Activated CD8-positive, alpha-beta memory T cell treated with anti-CD3 and anti-CD28 coated beads for 24 hours (primary cell): ENCODE measurements around the gene CACNG6.
"Not testable (repeated sequence)": the region's sequence is repeated elsewhere in the genome, so short reads cannot be mapped to it uniquely, and the experiment has no call there.

ENCODE experiments used
- DNase-seq: peaks from one replicate; pipeline ENCODE4 v3.0.0-alpha.2; 2020

The CACNG6 gene

DNA sequence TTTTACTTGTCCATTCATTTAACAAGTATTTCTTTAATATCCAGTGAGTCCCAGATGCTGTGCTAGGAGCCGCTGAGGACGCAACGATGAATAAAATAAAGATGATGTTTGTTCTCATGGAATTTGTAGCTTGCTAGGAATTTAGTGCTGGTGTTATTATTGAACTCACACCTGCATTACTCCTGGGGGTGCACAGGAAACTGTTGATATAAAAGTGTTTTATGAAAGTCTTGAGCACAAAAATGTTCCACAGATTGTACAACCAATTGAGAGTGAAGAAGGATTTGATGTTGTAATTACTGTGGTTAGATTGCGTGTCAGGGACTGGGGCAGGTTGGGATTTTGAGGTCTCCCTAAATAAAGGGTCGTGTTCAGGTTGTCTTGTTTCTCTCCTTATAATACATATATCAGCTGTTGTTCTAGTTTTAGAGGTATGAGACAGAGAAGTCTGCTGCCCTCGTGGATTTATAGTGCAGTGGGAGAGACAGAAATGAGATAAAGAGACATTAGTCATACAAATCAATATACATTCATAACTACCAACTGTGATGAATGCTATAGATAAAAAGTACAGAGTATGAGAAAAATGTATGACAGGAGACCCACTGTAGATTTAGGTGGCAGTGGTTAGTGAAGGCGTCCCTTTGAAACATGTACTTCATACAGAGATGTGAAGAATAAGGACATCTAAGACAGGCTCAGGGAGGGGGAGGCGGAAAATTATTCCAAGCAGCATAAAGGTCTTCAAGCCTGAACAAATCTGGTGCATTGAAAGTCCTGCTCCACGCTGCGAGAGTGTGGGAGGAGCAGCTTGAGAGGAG, 11.3 kb downstream of the CACNG6 start:
- DNase-seq: no peak

- DNase-seq: no peak
Observed at GRCh38 chr19:54009440-54009839, 18.0 kb downstream of the CACNG6 start.

DNA sequence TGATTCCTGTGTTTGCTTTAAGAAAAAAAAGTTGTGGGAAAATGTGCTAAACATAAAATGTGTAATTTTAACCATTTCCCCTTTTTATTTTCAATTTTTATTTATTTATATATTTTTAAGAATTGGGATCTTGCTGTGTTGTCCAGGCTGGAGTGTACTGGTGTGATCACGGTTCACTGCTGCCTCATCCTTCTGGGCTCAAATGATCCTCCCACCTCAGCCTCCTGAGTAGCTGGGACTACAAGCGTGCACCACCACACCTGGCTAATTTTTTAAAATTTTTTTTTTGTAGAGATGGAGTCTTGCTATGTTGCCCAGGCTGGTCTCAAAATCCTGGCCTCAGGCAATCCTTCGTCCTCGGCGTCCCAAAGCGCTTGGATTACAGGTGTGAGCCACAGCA, 19.0 kb downstream of the CACNG6 start:
- no peak for DNase-seq

DNA sequence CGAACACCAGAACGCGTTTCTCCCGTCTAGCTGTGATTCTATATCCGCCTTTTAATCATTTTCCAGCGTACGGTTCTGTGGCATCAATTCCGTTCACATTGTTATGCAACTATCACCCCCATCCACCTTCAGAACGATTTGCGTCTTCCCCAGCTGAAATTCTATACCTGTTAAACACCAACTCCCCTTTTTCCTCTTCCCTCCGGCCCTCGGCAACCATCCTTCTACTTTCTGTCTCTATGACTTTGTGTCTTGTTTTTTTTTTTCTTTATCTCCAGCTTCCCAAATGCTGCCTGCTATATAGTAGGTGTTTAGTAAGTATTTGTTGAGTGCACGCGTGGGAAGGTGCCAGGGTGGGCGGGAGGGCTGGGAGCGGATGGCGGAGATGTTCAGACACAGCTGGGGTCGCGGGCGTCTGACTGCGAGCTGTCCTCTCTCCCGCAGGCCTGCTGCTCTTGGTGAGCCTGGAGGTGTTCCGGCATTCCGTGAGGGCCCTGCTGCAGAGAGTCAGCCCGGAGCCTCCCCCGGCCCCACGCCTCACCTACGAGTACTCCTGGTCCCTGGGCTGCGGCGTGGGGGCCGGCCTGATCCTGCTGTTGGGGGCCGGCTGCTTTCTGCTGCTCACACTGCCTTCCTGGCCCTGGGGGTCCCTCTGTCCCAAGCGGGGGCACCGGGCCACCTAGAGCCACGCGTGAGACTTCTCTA, 20.2 kb downstream of the CACNG6 start:
- DNase-seq: no peak

GRCh38 chr19:54013866-54014265, 22.4 kb downstream of the CACNG6 start:
- DNase-seq: no peak

DNA sequence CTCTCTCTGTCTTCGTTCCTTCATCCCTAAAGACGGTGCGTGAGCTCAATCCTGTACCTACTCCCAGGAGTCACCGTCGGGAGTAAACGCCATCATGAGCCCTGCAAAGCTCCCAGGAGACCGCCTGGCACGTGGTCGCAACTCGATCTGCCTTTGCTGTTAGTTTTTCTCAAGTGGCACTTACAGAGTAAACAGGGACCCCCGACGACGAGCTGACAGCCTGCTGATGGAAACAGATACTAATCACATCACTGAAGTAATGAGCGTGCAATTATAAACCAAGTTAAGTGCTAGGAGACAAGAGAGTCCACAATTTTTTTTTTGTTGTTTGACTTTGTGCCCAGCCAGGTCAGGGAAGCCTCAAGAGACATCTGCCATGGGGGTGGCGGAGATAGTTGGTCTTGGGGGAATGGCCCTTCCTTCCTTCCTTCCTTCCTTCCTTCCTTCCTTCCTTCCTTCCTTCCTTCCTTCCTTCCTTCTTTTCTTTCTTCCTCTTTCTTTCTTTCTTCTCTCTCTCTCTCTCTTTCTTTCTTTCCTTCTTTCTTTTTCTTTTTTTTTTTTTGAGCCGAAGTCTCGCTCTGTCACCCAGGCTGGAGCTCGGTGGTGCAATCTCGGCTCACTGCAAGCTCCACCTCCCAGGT, 23.6 kb downstream of the CACNG6 start:
- DNase-seq: no peak

DNA sequence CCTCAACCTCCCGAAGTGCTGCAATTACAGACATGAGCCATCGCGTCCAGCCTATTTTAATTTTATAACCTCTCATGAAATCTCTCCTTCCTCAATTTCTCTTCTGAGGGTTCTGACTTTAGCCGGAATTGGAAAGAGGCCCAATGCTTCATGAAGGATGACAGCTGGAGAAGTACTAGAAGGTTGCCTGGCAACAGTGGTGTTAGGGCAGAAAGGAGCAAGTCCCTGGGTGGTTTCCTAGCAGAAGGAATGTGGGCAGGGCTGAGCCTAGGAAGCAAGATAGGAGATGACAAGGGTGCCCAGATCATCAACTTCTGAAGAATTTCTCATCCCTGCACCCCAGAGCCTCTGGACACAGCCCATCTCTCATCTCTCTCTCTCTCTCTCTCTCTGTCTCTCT, 25.8 kb downstream of the CACNG6 start:
- DNase-seq: no peak

- no peak for DNase-seq
Observed at GRCh38 chr19:54021363-54021762, 29.9 kb downstream of the CACNG6 start.

DNA sequence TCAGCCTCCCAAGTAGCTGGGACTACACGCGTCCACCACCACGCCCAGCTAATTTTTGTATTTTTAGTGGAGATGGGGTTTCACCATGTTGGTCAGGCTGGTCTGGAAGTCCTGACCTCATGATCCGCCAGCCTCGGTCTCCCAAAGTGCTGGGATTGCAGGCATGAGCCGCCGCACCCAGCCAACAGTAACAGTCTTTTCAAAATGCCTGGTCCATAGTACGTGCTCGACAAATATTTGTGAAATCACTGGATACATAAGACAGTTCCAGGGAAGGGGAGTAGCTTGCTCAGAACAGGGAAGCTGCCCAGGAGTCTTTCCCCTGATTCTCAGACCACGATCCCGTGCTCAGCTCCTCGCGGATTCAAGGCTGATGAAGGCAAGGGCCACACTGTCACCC, 30.5 kb downstream of the CACNG6 start:
- no peak for DNase-seq

GRCh38 chr19:54023191-54023590, 31.8 kb downstream of the CACNG6 start:
- no peak for DNase-seq

DNA sequence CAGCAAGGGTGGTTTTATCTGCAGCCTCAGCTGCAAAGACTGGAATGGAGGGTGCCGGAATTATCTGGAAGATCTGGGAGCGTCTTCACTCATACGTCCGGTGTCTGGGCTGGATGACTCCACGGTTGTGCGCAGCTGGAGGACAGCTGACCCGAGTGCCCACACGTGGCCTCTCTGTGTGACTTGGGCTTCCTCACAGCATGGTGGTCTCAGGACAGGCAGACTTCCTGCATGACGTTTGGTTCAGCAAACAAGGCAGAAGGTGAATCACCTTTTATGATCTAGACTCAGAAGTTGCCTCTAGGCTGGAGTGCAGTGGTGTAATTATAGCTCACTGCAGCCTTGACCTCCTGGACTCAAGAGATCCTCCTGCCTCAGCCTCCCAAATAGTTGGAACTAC, 33.2 kb downstream of the CACNG6 start:
- no peak for DNase-seq

DNA sequence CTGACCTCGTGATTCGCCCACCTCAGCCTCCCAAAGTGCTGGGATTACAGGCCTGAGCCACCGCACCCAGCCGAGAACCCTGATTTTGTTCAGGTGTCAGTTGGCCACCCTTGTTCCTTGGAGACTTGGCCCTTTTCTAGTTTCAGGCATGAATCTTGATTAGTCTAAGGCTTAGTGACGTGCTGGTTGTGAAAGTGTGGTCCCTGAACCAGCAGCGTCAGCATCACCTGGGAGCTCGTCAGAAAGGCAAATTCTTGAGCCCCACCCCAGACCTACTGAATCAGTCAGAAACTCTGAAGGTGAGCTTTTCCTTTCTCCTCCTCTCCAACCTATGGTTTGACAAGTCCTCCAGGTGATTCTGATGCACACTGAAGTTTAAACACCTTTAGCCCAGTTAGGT, 35.2 kb downstream of the CACNG6 start:
- DNase-seq: no peak

- DNase-seq: no peak
Observed at GRCh38 chr19:54029301-54029700, 37.9 kb downstream of the CACNG6 start.

GRCh38 chr19:54029930-54030490, 38.6 kb downstream of the CACNG6 start:
- DNase-seq: peak; percentile 72

DNA sequence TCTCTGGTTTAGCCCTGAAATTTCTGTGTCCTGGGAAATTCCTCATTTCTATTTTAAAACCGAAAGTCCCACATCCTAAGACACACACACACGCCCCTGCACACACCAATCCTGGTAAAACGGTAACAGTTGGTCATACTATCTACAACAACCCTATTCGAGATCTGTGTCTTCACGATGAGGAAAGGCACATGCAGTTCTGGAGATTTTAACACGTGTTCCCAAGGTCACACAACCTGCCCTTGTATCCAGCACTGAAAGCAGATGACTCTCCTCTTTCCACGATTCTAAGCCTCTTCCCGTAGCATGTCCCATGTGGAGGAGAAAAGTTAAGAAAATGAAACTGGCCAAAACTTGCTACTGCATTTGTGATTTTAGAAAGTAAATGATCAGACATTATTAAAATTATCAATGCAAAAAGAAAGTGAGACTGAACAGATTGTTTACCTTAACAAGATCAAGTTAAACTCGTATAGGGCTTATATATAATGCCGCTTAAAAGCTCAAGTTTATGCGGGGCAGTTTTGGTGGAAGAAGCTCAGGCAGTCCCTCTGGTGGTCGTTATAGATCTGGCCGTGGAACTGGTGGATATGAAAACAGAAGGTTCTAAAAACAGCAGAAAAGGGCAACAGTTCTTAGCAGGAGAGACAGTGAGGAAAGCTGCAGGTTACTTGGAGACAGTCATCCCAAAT, 39.6 kb downstream of the CACNG6 start:
- no peak for DNase-seq

GRCh38 chr19:54035215-54036178, 44.1 kb downstream of the CACNG6 start:
- no peak for DNase-seq

DNA sequence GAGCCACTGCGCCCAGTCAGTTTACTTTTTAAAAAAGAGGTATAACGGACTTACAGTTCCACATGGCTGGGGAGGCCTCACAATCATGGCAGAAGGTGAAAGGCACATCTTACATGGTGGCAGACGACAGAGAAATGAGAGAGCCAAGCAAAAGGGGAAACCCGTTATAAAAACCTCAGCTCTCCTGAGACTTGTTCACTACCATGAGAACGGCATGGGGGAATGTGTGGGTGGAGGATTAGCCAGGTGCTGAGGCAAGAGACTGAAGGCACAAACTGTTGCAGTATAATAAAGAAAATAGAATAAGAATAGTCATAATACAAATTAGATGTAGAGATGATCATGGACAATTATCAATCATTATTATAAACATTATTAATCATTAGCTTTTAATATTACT, 45.1 kb downstream of the CACNG6 start:
- DNase-seq: not testable (repeated sequence)

DNA sequence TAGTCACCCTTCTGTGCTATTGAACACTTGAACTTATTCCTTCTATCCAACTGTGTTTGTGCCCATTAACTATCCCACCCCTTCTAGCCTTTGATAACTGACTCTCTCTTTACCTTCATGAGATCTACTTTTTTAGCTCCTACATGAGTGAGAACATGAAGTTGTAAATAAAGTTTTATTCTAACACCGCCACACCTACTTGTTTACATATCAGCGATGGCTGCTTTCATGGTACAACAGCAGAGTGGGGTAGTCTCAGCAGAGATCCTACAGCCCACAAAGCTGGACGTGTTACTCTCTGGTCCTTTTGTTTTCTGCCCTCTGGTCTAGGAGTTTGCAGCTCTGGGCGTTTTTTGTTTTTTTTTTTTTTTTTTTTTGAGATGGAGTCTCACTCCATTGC, 48.6 kb downstream of the CACNG6 start:
- no peak for DNase-seq

DNA sequence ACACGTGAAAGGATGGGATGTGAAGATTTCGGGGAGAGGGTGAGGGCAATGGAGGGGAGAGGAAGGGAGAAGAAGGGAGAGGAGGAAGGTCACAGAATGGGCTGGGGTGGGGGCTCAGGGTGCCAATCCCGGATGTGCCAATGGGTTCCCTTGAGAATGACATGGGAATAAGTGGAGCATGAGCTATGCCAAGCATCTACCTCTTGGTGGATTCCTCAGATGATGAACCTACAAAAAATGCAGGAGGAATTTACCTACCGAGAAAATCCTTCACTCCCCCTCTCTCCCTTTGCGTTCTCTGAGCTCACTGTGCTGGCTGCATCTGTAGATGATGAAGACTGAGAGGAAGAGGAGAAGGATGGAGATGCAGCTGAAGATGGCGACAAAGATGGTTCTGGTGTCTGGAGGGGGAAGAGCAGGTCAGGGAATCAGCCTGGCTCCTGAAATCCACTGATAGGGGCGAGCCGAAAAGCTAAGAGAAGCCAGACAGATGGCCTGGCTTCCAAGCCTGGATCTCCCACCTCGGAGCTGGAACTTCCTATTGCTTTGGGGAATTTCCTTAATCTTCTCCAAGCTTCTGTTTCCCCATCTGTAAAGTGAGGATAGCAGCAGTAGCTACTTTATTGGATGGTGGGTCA, 50.7 kb downstream of the CACNG6 start:
- no peak for DNase-seq

- no peak for DNase-seq
Observed at GRCh38 chr19:54042989-54043388, 51.6 kb downstream of the CACNG6 start.

- no peak for DNase-seq
Observed at GRCh38 chr19:54045771-54046170, 54.3 kb downstream of the CACNG6 start.
